HUDEP-2 (cell line): ENCODE measurements around the gene GADL1.

Source experiments
- DNase-seq, 76 experiments: peaks; one replicate each; lab custom pipeline; 2025; ENCODE audit not compliant: unreplicated experiment in 76 of 76; lab: John Stamatoyannopoulos, UW

The GADL1 gene

GRCh38 chr3:30681649-30682211 is 212.7 kb downstream of the GADL1 start:
- DNase-seq, result no peak

- no peak for DNase-seq
Measured at GRCh38 chr3:30680789-30681648, 213.4 kb downstream of the GADL1 start.

DNA sequence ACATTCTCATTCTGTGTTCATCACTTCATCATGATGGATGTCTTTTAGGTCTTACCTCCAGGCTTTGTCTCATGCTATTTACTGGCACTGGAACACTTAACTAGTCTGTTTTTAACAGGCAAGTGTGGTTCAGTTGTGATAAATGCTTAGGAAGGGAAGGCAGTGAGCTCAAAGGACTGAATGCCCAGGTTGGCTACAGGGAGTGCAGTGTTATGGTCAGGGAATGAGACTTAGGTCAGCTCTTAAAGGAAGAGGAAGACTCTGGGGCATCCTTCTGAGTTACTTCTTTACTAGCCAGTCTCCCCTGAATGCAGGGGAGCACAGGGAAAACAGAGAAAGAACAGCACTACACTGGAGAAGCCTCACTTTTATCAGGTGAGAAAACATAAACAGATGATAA is 215.4 kb downstream of the GADL1 start:
- DNase-seq, result no peak

DNA sequence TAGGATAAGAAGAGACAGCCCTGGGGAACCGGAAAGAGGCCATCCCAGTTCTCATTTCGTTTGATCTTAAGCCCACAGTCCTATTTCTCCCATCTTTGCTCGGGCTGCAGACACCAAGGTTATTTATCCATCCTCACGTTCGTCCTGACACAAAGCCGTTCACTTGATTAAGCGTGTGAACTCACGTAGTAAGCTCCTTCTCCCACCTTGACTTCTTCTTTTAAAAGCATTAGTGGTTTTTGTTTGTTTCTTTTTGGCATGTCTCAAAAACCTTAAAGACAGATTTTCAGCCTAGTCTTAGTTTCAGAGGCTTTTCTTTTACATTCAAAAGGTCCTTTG is 217.1 kb downstream of the GADL1 start:
- no peak for DNase-seq

- no peak for DNase-seq
Measured at GRCh38 chr3:30676424-30677346, 217.8 kb downstream of the GADL1 start.
